Activated T-cell treated with anti-CD3 and anti-CD28 coated beads for 24 hours (primary cell): ENCODE measurements around the gene LAMC3.

Experiments
- DNase-seq: peaks from one replicate; pipeline ENCODE4 v3.0.0-alpha.2; 2020; ENCODE audit warnings: low read depth

LAMC3 gene

DNA sequence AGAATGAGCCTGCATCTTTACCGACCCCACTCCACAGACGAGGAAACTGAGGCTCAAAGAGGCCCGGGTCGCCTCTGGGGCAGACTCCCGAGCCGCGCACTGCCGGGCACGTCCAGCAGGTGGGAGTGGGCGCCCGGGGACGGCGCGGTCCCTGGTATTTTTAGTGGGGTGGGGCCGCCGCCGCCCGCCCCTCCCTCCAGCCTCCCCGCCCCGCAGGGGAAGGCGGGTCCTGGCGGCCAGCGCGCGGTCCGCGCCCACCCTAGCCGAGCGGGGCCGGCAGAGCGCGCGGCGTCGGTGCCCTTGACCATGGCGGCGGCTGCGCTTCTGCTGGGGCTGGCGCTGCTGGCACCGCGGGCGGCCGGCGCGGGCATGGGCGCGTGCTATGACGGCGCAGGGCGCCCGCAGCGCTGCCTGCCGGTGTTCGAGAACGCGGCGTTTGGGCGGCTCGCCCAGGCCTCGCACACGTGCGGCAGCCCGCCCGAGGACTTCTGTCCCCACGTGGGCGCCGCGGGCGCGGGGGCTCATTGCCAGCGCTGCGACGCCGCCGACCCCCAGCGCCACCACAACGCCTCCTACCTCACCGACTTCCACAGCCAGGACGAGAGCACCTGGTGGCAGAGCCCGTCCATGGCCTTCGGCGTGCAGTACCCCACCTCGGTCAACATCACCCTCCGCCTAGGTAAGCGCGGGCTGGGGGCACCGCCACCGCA lies at the start of gene LAMC3:
LAMC3 (plus strand) TSS at position 266 of the 710 bp plus-strand sequence; CDS start at position 307, 41 bp downstream.
- DNase-seq, result no peak

DNA sequence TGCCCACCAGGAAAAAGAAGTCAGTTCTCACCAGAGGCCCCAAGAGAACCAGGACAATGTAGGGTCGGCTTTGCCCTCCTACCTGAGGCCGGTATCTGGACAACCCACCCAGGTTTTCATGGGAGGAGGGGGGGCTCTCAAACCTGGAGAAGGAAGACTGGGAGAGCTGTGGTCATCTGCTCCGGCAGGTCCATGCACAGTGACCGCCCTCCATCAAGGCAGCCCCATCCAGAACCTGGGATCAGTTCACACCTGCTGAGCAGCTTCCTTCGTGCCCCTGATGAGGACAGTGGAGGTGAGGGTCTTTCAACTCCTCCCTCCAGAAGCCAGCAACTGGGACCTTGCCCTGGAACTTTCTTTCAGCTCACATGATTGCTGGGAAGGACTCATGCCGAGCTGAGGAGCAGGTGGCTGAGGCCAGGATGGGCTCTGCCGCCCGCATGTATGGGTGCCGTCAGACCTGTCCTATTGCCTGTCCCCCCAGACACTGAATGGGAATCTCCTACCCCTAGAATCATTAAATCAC lies 49.1 kb upstream of the LAMC3 start:
- DNase-seq, result no peak

DNA sequence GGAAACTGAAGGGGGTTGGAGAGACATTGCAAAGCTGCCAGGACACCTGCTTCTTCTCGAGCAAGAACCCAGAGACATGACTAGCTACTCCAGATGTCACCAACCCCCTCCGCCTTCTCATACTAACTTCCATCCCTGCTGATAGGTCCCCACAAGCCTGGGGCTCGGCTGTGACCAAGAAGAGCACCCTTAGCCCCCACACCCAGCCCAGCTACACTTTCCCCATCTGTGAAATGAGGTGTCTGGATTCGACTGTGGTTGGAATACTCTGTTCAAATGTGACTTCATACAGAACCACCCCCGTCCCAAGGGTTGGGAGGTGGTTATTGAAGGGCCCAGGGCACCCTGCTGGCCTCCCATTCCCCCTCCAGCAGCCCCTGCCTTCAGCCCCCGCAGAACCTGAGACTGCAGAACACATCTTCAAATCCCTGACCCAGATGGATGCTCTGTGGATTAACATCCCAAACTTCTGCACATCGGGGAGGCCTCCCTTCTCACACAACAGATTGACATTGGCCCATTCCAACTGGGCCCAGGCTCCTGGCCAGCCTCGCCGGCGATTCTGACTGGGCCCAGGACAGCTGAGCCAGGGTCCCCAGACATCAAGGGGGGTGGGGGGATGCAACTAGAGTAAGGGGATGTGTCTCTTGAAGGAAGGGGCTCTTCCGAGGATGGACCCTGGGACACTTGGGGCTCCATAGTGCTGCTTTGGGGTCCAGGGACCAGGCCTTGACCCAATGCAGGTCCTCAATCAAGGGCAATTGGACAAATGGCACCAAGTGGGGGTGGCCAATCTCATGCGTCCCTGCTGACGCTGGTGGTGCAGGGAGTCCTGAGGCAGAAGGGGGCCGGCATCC lies 48.2 kb upstream of the LAMC3 start:
- DNase-seq, result no peak

DNA sequence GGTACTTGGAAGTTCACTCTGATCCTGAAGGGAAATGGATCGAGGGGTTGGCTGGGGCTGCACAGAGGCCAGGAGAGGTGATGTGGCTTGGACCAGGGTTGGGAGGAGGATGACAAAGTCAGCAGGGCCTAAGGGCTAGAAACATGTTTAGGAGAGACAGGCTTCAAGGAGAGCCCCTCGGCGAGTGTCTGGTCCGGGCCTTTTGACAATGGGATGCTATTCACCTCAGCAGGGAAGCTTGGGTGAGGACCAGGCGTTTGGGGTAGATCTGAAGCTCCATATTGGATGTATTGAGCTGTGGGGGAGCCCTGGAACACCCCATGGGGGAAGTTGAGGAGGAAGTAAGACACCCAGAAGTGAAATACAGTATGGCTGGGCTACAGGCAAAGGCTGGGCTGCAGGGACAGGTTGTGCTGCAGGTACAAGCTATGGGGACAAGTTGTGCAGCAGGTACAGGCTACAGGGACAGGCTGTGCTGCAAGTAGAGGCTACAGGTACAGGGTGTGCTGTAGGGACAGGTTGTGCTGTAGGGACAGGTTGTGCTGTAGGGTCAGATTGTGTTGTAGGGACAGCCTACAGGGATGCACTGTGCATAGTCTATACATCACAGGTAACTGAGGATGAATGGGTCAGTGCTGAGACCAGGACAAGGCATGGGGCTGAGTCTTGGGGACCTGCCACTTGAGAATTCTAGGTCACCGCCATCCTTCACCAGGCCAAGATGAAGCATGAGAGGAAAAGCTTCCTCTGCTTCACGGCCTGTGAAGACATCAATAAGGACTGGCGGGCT lies 47.3 kb upstream of the LAMC3 start:
- DNase-seq, result no peak

DNA sequence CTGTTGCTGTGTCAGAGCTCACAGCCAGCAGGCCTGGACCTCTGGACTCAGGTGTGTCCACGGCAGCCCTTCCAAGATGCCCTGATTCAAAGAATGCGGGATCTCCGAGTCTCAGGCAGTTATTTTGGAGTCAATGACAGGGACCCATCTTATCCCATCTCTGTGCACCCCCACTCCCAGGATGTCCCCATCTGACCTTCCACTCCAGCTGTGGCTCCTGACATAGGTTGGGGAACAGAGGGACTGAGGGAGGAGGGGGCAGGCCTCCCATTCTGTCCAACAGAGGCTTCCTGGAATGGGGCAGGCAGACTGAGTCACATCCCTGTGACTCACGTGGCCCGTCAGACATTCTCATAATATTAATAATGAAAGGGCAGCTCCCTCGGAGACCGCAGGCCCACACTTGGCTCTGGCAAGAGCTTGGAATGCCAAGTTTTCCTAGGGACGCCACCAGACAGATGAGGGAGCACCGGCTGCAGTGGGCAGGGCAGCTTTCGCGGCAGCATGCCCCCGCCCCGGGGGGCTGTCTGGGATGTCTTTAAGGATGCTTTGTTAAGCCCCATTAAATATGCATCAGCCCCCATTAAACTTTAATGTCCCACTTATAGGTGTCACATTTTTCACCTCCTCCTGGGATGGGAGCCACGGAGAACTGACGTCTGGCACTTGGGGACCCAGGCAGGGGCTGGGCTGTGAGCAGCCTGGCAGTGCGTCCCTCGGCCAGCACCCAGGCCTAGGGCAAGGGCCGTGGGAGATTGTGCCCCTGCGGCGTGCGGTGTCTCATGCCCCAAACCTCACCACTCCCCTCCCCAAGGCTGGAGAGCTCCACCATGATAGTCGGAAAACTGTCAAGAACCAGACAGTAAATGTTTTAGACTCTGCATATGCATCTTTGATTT lies 46.3 kb upstream of the LAMC3 start:
- DNase-seq, result no peak

DNA sequence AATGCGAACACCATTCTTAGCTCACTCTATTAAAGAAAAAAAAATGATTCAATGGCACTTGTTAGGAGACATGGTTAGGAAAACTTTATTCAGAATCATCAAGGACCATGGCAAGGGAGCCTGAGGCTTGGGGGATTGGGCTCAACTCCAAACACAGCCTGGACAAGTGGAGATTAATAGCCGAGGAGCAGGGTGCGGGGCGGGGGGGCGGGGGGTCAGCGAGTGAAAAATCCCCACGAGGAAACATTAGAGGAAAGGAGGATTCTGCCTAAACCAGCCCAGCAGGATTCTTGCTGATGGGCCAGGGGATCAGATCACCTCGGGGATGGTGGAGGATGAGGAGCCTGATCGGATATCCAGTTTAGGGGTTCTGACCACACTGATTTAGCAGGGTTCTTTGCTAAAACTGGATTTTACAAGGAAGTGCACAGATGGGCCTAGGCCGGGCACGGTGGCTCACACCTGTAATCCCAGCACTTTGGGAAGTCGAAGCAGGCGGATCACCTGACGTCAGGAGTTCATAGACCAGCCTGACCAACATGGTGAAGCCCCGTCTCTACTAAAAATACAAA lies 45.6 kb upstream of the LAMC3 start:
- no peak for DNase-seq

DNA sequence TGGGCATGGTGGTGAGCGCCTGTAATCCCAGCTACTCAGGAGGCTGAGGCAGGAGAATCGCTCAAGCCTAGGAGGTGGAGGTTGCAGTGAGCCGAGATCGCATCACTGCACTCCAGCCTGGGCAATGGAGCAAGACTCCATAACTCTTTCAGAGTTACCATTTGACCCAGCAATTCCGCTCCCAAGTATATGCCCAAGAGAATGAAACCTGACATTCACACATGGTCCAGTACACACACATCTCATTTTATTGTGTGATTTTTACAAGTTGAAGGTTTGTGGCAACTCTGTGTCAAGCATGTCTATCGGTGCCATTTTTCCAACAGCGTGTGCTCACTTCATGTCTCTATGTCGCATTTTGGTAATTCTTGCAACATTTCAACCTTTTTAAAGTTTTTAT lies 45.1 kb upstream of the LAMC3 start:
- no peak for DNase-seq

DNA sequence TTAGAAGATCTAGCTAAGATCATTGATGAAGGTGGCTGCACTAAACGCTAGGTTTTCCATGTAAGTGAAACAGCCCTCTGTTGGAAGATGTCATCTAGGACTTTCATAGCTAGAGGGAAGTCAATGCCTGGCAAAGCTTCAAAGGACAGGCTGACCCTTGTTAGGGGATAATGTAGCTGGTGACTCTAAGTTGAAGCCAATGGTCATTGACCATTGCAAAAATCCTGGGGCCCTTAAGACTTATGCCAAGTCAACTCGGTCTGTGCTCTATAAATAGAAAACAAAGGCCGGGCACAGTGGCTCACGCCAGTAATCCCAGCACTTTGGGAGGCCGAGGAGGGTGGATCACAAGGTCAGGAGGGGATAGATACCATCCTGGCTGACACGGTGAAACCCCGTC lies 43.3 kb upstream of the LAMC3 start:
- no peak for DNase-seq

DNA sequence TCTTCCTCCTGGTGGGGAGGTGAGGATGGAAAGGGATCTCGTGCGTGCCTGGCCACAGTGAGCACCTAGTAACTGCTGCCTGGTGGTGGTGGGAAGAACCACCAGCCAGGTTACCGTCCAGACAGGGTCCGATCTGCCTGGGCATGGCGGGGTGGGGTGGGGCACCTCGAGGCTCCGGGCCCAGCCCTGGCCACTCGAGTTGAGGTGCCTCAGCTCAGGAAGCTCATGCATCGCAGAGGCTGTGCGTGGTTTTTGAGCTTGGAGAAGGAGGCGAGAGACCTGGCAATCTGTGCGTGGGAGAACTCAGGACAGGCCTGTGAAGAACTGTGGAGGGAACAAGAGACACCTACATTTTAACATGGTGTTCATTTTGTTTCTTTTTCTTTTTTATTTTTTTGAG lies 38.9 kb upstream of the LAMC3 start:
- no peak for DNase-seq

DNA sequence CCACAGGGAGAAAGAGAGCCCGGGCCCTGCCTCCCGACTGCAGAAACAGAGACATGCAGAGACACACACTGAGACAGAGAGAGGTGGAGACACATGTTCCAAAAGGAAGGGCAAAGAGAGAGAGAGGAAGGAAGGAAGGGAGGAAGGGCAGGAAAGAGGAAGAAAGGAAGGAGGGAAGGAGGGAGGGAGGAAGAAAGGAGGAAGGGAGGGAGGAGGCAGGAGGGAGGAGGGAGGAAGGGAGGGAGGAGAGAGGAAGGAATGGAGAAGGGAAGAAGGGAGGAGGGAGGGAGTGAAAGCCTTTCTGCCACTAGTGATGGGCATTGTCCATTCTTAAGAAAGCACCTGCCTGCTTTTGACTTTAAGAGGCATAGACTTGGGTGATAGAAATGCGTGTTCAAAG lies 38.1 kb upstream of the LAMC3 start:
- no peak for DNase-seq

DNA sequence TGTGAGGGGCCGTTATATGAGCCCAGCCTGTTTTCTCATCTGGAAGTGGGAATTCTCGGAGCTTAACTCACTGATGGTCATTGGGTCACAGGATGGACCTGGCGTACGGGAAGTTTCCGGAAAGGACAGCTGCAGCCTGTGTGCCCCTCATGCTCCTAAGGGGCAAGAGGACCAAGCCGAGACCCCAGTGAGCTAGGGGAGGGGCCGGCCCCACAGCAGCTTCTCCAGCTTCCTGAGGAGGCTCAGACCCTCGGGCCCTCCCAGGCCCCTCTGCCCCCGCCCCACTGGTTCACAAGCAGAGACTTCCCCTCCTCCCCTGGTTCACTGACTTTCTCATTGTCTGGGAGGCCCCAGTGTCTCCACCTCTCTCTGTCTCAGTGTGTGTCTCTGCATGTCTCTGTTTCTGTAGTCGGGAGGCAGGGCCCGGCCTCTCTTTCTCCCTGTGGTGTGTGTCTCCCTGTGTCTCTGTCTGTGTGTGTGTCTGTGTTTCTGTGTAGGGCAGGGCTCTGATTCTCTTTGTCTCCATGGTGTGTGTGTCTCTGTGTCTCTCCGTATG lies 37.6 kb upstream of the LAMC3 start:
- DNase-seq, result no peak

DNA sequence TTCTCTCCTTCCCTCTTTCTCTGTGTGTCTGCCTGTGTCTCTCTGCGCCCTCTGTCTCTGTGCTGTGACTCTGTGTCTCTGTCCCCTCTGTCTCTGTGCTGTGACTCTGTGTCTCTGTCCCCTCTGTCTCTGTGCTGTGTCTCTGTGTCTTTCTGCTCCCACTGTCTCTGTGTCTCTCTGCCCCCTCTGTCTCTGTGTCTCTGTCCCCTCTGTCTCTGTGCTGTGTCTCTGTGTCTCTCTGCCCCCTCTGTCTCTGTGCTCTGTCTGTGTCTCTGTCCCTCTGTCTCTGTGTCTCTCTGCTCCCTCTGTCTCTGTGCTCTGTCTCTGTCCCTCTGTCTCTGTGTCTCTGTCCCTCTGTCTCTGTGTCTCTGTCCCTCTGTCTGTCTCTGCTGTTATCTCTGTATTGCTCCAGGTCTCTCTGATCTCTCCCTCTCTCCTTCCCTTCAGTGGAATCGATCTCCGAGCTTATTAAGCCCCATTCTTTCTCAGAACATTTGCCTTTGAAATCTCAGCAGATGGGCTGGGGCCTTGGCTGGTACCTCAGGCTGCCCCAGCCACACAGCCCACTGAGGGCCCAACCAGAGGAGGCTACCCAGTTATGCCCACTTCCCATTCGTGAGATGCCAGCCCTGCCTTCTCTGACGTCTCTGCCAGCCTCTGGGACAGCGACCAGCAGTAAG lies 36.6 kb upstream of the LAMC3 start:
- DNase-seq, result no peak

DNA sequence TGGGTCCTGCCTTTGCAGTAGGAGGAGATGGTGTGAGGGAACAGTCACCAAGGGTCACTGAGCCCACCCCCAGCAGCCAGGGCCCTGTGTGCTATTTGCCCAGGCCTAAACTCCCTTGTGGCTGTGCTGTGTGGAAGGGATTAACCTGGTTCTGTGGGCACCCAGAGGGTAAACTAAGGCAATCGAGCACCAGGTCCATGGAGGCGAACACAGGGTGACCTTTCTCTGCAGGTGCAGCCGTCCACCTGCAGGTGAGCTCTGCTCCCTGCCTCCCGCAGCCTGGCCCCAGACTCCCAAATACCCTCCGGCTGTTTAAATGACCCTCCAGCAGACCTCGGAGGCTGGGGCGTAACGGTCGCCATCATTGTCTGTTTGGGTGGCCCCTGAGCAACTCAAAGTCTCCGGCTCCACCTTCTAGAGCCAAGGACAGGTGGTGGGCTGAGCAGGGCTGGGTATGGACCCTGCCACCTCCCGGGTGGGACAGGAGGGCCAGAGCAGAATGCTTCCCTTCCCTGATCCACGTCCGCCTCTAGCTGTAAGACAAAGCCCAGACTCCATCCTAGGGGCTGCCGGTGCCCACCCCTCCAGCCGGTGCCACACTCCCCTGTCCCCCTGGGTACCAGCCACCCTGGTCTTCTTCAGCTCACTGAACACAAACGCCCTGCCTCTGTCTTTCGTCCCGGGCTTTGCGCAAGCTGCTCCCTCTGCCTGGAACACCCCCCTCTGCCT lies 35.9 kb upstream of the LAMC3 start:
- DNase-seq, result no peak

DNA sequence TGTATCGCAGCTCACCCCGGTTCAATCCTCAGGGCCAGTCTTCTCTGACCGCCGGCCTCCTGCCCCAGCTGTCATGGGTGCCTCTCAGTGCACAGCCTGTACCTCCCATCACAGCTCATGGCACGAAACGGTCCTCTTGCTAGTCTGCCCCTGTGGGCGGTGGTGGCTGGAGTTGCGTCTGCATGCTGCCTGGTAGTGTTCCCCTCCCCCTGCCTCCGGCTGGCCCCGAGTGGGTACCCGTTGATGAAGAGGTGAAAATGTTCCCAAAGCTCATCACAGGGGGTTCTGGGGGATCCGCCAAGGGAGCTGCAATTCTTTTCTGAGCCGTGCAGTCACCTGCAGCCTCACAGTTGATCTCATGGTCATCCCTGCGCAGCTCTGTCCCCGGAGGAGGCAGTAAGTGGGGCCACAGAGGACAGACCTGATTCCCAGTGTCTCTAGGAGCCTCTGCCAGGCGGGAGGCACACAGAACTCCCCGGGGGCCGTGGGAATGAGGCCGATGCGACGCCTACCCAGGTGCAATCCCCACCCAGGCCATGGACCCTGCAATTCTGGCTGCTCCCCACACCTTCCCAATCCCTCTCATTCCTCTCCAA lies 35.2 kb upstream of the LAMC3 start:
- no peak for DNase-seq

DNA sequence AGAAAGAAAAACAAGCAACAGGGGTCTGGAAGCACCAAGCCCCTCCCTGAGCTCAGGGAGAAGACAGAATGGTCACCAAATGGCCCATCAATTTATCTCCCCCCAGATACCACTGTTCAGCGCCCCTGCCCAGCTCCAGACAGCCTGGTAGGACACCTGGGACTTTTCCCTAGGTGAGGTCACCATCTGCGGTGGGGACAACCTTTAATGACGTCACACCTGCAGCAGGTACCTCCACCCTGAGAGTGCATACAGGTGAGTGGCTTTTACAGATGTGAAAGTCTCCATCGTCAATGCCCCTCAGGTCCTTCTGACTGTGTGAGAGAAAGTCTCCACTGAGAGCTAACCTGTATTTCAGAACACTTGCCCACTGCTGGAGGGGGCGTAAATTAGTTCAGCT lies 34.3 kb upstream of the LAMC3 start:
- no peak for DNase-seq

DNA sequence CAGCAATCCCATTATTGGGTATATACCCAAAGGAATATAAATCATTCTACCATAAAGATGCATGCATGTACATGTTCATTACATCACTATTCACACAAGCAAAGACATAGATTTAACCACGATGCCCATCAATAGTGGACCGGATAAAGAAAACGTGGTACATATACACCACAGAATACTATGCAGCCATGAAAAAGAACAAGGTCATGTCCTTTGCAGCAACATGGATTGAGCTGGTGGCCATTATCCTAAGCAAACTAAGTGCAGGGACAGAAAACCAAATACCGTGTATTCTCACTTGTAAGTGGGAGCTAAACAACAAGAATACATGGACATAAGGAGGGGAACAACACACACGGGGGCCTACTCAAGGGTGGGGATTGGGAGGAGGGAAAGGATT lies 33.8 kb upstream of the LAMC3 start:
- no peak for DNase-seq

DNA sequence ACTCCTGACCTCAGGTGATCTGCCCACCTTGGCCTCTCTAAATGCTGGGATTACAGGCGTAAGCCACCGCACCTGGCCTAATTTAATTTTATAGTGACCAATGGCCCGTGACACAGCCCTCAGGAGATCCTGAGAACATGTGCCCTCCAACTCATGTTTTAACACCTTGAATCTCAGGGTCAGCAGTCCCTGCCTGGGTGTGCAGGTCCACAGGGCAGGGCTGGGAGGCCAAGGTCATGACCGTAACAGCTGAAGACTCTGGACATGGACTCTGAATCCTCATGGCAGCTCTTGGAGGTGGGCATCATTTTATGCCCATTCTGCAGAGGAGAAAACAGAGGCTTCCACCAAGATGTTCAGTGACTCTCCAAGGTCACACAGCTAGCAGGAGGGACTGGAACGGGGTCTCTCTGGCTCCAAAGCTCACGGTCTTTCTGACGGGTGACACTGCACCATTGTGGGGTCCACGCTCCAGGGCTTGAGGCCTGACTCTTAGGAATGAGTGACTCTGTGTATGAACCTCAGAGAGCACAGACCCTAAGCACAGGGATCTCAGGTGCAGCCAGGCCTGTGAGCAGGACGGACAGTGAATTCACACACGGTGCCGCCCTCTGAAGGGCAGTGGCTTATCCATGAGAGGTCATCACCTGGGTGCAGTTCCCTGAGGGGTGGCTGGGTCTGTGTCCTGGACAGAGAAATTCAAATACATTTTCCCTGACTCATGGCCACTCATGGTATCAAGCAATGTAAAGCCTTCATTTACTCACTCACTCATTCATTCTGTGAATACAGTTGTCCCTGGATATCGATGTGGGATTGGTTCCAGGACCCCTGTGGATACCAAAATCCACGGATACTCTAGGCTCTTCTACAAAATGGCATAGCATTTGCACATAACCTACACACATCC lies 32.8 kb upstream of the LAMC3 start:
- DNase-seq, result no peak

DNA sequence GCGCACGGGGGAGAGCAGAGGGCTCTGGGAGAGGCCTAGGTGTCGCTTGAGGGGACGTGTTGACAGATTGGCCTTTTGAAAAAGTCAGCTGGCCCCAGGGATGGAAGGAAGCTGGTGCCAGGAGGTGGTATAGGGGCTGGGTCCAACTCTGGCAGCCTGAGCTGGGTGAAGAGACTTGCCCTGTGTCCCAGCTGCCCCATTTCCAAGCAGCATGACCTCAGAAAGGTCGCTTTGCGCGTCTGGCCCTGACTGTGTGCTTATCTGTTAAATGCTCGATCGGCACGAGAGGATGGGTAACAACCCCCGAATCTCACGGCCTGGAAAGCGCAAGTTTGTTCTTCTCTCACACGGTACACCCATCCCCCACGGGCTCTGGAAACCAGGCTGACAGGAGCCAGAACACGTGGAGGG lies 31.2 kb upstream of the LAMC3 start:
- DNase-seq, result no peak
